Left ventricle myocardium inferior (tissue), 1 donor: ENCODE results near the gene MTX3. TPM values are rescaled to one million over a fixed set of nuclear protein-coding genes. Genes with fewer than 3 reads are reported as not detected.
A peak's percentile ranks its signal among the peaks of the same experiment; 100 is the strongest.

Source experiments
- DNase-seq: peaks from one replicate; pipeline ENCODE4 v3.0.0-alpha.2; 2020
- H3K27ac ChIP-seq: fragments of 200-600 bp; replicated peaks from 2 replicates; pipeline ENCODE4 v1.8.0; 2021
- H3K27me3 ChIP-seq: fragments of 200-600 bp; 2 replicates; pipeline ENCODE4 v1.8.0; 2021; ENCODE audit warnings: low read depth
- H3K36me3 ChIP-seq: fragments of 200-600 bp; 2 replicates; pipeline ENCODE4 v1.8.0; 2021
- H3K4me1 ChIP-seq: fragments of 200-600 bp; 2 replicates; pipeline ENCODE4 v1.8.0; 2021
- H3K4me3 ChIP-seq: fragments of 200-600 bp; 2 replicates; pipeline ENCODE4 v1.8.0; 2021; ENCODE audit warnings: mild to moderate bottlenecking, moderate library complexity
- H3K9me3 ChIP-seq: fragments of 200-600 bp; replicated peaks from 2 replicates; pipeline ENCODE4 v1.8.0; 2021
- CTCF ChIP-seq: fragments of 200-600 bp; IDR thresholded peaks from 2 replicates; pipeline ENCODE4 v1.8.0; 2021; ENCODE audit warnings: antibody characterized with exemption, mild to moderate bottlenecking, borderline replicate concordance
- intact Hi-C: fragments of 100-400 bp; cut with micrococcal nuclease; formaldehyde crosslinking; loops from one replicate; pipeline ENCODE4 v1.11.0; 2022
- total RNA-seq: library from RNA; stranded (reverse); fragmentation: NEBNext Ultra II Directional; extraction: Animal tissue kit (Norgen Biotek cat#: 25700); gene quantifications from one replicate; pipeline ENCODE4 v1.2.1, GENCODE V29; 2021
- donor health status: DM: no; HTN: yes; CAD: no; lungs with severe emphysema.

Gene MTX3
- total RNA-seq, 1 donor from 2014 or later = 10.4 TPM

GRCh38 chr5:80025069-80025468 lies 34.0 kb upstream of the MTX3 start:
- Histone ChIP-seq H3K4me3 (no peak overlapping the region), H3K36me3 (no peaks in the 10 kb centered on the region), H3K27ac (no peak overlapping the region), H3K9me3 (no peaks in the 10 kb centered on the region), H3K4me1 (no peaks in the 10 kb centered on the region), H3K27me3 (no peaks in the 10 kb centered on the region)
- DNase-seq = no peak
- TF ChIP-seq CTCF = no peak
- intact Hi-C loops = no loop called here

GRCh38 chr5:80010754-80011392 lies 19.8 kb upstream of the MTX3 start:
- DNase-seq = peak; percentile 19
- Histone ChIP-seq H3K27me3 (no peaks in the 10 kb centered on the region), H3K27ac (peak overlapping the region; percentile 62), H3K4me3 (no peak overlapping the region), H3K9me3 (peaks cover 9% of the 10 kb centered on the region), H3K36me3 (no peaks in the 10 kb centered on the region), H3K4me1 (peaks cover 10% of the 10 kb centered on the region)
- TF ChIP-seq CTCF = no peak
- intact Hi-C loops = no loop called here

- intact Hi-C loops = no loop called here
- Histone ChIP-seq H3K27me3 (no peaks in the 10 kb centered on the region), H3K36me3 (no peaks in the 10 kb centered on the region), H3K4me3 (no peak overlapping the region), H3K27ac (no peak overlapping the region), H3K4me1 (peaks cover 10% of the 10 kb centered on the region), H3K9me3 (peaks cover 9% of the 10 kb centered on the region)
- no peak for TF ChIP-seq CTCF
- no peak for DNase-seq
Measured at GRCh38 chr5:80008995-80009765, 18.1 kb upstream of the MTX3 start.

GRCh38 chr5:80002677-80003076 lies 11.6 kb upstream of the MTX3 start:
- Histone ChIP-seq H3K9me3 (no peaks in the 10 kb centered on the region), H3K4me3 (no peak overlapping the region), H3K27ac (no peak overlapping the region), H3K4me1 (no peaks in the 10 kb centered on the region), H3K27me3 (no peaks in the 10 kb centered on the region), H3K36me3 (peaks cover 6% of the 10 kb centered on the region)
- intact Hi-C loops = no loop called here
- no peak for TF ChIP-seq CTCF
- DNase-seq = no peak

- DNase-seq = no peak
- no peaks in the 10 kb centered on the region for H3K9me3 ChIP-seq
- no peak overlapping the region for H3K27ac ChIP-seq
- H3K27me3 ChIP-seq = no peaks in the 10 kb centered on the region
- TF ChIP-seq CTCF = no peak
- no peaks in the 10 kb centered on the region for H3K4me1 ChIP-seq
- intact Hi-C loops = no loop called here
- H3K4me3 ChIP-seq = no peak overlapping the region
- H3K36me3 ChIP-seq = peaks cover 6% of the 10 kb centered on the region
Measured at GRCh38 chr5:79999722-80000121, 8.7 kb upstream of the MTX3 start.
